GM21529 (cell line): Measurements from ENCODE around the gene HOXC10.

ENCODE experiments used
- ATAC-seq: cut with Tn5 transposase; IDR thresholded peaks from one replicate; pipeline ENCODE4 v1.9.1; 2021; ENCODE audit not compliant: unreplicated experiment

Gene HOXC10

DNA sequence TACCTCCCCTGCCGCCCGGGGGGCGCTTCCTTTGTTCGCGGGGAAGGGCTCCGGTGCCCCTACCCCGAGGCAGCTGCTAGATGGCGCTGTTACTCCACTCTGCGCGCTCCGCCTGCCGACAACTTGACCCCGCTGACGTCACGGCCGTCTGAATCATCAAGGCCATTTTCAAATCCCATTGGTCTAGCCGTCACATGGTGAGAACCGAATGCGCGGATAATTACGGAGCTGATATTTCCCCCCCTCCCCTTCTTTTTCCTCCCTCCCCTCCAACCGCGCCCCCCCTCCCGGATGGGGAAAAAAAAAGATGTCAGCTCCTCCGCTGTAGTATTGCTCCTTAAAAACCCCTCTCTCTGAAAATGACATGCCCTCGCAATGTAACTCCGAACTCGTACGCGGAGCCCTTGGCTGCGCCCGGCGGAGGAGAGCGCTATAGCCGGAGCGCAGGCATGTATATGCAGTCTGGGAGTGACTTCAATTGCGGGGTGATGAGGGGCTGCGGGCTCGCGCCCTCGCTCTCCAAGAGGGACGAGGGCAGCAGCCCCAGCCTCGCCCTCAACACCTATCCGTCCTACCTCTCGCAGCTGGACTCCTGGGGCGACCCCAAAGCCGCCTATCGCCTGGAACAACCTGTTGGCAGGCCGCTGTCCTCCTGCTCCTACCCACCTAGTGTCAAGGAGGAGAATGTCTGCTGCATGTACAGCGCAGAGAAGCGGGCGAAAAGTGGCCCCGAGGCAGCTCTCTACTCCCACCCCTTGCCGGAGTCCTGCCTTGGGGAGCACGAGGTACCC lies at the start of gene HOXC10:
TSS of gene HOXC10 (plus strand) at position 246 of the 791 bp plus-strand sequence. CDS start at position 360, 114 bp downstream.
- no peak for ATAC-seq

- ATAC-seq, result no peak
Observed at GRCh38 chr12:53935383-53936341, 49.3 kb upstream of the HOXC10 start.

DNA sequence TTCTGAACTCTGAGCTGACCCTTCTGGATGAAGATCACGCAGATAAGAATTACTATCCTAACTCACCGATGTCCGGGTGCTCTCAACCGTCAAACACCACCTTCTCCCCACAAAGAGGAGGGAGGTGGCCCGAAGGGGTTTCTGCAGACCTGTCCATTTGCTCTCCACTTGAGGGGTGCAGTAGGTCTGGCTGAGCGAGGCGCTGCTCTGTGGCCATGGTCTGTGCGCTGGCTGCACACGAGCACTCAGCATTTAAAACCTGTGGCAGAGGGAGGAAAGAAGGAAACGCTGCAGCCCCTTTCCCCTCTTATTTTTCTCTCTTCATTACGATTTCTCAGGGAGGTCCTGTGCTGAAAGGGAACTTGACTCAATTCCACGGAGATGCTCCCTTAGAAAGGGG lies 47.8 kb upstream of the HOXC10 start:
- ATAC-seq, result no peak

GRCh38 chr12:53937596-53938325 lies 47.2 kb upstream of the HOXC10 start:
- ATAC-seq, result no peak

GRCh38 chr12:53938326-53939140 lies 46.4 kb upstream of the HOXC10 start, which contains the start of gene HOXC13:
TSS of gene HOXC13 (plus strand) at chr12:53938831. CDS start at chr12:53938907, 76 bp downstream.
- no peak for ATAC-seq

GRCh38 chr12:53939141-53940108 lies 45.5 kb upstream of the HOXC10 start:
- ATAC-seq, result no peak

DNA sequence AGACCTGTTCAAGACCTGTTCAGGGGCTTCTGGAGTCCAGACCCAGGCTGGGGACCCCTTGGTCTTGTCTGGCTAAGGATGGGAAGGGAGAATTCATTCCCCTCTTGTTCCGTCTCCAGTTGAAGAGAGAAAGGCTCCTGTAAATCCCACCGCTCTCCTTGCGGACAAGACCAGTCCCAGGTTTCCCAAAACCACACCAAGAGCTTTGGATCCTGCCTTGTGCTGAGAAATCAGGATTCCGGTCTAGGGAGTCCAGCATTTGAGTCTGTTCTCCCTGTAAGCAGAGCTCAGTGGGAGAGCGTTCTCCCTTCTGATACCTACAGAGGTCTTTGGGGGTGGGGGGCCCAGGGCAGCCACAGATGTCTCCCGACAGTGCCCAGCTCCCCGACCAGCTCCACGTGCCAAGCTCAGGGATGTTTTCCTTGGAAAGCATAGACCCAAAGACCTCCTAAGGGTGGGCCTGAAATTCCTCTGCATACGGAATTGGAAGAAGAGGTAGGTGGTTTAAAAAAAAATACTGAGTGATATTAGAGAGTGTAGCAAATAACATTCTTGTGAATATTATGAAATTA lies 44.4 kb upstream of the HOXC10 start:
- ATAC-seq, result no peak

DNA sequence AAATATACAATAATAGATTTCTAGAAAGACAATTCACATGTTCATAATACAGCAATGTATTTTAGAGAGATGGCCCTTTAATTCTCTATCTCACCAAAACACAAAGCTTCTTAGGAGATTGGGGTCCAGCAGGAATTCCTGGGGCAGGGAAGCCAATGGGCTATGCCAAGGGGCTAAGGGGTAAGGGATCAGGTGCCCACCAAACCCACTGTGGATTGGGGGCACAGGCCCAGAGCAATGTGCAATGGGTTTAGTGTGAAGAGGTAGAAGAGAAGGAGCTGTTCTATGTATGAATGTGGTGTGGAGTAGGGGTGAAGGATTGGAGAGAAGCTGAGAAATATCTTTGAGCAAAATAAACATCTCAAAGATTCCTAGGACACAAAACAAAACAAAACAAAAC lies 43.8 kb upstream of the HOXC10 start:
- no peak for ATAC-seq

DNA sequence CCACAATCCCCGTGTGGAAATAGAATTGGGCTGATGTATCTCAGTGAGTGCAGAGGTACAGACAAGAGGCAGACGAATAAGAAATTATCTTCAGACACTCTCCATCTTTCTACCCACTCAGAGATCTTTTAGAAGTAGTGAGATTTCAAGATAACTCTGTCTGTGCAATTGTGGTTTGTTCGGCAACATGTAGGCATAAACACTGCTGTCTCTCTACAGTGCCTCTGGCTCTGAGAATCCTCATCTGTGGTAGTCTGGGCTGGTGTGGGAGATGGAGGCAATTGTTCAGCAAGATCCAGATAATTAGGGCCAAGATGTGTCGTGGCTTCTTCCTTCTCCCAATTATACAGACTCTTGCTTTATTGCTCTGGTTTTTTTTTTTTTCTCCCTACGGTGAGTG lies 43.2 kb upstream of the HOXC10 start:
- no peak for ATAC-seq

DNA sequence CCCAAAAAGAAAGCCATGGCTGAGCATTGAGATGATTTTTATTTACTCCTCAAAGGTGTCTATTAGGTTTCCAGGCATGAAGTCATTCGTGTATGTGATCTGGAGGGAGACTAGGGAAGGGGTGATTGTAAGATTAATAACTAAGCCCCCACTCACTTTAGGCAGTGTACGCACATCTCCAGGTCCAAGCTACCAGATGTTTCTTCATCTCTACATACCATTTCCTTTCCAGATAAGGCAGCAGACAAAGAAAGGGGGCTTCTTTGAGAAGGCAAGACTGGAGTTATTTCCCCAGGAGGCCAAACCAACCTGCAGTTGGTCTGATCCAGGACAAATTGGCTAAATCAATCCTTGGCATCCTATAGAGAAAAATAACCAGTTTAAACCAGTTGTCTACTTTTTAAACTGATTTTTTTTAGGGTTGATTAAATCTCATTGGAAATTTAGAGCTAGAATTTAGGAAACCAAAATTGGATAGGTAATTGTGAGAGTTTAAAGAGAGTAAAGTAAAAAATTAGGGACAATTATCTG lies 42.4 kb upstream of the HOXC10 start:
- ATAC-seq, result no peak

- ATAC-seq, result no peak
Observed at GRCh38 chr12:53944209-53944608, 40.7 kb upstream of the HOXC10 start.

- no peak for ATAC-seq
Observed at GRCh38 chr12:53944907-53945847, 39.8 kb upstream of the HOXC10 start.

- ATAC-seq, result no peak
Observed at GRCh38 chr12:53947743-53948142, 37.2 kb upstream of the HOXC10 start.

GRCh38 chr12:53948650-53949593 lies 36.0 kb upstream of the HOXC10 start:
- ATAC-seq, result no peak

- no peak for ATAC-seq
Observed at GRCh38 chr12:53949631-53950436, 35.1 kb upstream of the HOXC10 start.

DNA sequence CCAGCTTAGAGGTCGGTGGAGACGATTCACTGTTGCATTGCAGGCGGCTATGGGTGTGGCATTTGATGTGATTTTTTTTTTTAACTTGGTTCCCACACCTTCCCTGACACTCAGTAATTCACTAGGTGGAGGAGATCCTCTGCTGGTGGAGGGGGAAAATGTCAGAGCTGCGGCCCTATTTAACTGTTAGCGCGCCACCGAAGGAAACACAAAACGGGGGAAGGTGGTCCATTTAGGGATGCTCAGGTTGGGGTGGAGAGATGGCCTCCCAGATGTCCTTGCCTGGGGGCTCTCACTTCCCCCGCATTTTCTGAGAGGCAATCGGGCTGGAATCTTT lies 34.5 kb upstream of the HOXC10 start:
- ATAC-seq, result no peak
